Measurements from ENCODE around the gene FBXL13. TPM values are rescaled to one million over a fixed set of nuclear protein-coding genes. Genes with fewer than 3 reads are reported as not detected.
"Not testable (repeated sequence)": the region's sequence is repeated elsewhere in the genome, so short reads cannot be mapped to it uniquely, and the experiment has no call there.

FBXL13 gene
- total RNA-seq, 1 experiment from 2014 or later: 1.5 TPM

DNA sequence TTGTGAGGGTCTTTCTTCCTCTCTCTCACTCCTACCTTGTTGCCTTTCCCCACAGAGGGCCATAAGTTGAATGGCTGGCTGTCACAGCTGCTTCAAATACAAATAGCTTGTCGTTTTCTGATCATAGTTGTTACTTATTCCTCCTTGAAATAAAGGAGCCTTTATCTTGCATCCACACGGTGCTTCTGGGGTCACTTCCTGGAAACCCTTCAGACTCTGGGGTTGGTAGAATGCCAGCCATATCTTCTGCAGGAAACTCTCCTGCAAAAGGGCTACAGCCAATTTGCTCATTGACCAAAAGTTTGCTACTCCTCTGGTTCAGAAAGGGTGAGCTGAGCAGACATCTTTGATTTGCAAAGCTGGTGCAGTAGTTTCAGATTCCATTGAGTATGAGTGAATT, 255.4 kb downstream of the FBXL13 start:
- DNase-seq (ENCODE audit: low spot score): no peak

DNA sequence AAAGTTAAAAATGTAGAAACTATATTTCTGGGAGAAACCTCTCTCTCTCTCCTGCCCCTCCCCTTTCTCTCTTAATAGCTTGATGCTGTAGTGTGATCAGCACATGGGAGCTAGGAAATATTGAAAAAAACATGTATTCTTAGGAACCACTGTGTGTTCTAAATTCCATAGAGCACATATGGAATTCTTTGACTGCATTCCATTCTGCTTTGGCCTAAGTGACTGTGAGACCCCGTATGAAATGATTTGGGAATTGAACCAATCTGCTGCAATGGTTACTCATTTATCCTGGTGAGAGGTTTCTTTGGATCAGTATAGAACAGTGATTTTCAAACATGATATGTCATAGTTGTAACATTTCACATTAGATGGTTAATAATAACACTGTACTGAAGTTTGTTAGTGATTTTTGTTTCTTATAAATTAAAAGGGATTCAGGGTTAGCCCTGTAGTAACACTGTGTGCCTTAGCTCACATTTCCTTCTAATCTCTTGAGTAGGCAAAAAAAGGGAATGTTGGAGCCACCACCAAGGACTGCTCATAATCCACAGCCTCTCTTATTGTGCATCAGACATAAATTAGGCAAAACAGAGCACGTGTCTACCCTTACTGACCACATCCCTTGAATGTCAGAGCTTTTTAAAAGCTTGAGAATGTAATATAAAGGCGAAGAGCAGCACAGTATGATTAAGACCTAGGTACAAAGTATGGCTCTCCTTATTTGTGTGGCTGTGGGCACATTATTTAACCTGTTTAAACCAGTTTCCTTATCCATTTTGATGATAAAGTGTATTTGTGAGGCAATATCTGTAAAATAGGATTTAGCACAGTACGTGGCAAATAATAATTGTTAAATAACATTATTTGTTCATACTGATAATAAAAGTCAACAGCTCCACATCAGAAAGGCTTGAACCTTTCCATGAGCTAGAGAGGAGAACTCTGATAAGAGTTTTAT, 256.7 kb downstream of the FBXL13 start:
- DNase-seq (ENCODE audit: low spot score): no peak

DNA sequence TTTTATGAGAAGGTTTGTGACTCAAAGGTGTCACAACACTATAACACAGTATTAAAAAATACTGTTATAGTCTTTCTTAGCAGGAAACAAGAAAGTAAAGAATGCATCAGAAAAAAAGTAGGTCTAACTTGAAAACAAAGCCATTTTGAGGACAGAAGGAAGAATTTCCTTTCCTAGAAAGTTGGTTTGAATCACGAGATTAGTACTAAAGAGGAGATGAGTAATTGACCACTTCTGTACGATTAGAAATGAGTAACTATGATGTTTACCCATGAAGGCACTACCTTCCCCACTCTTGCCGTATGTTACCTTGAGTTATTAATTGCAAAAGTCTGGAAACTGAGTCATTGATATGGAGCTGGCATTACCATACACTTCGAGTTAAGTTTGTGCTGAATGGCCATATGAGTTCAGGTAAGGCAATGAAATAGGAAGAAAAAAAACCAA, 260.5 kb downstream of the FBXL13 start:
- DNase-seq (ENCODE audit: low spot score): peak; percentile 44

DNA sequence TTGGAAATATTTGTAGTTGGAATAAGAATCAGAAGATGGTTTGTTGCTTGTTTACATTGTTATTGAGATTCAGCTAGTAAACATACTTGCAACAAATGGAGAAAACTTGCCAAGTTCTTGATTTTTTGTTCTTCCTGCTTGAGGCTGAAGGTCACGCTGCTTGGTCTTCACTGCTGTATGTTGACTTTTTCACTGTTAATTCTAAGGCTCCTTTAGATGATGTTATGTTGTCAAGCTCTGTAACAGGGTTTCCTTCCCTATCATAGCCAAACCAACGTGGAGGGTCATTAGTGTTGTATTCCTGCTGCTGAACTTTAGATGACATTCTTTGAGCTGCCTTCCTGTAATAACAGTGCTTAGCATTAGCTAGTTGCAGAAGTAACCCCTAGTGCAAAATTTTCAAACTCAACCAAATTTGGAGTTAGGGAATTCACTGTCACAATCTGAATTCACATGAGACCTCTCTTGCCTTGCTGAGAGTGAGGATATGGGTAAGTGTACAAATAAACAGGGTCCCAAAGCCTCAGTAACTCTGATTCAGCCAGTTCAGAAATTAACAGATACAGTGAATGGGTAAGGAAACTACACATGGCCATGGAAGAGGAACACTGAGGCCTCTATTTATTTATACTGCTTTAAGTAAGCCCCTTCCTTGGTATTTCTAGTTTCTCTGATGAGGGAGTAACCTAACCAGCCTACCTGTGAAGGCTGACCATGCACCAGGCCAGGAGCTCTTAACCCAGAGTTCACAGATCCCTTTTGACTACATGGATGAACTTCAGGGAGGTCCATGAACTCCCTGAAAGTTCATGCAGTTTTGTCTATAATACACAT, 261.2 kb downstream of the FBXL13 start:
- DNase-seq (ENCODE audit: low spot score): no peak

DNA sequence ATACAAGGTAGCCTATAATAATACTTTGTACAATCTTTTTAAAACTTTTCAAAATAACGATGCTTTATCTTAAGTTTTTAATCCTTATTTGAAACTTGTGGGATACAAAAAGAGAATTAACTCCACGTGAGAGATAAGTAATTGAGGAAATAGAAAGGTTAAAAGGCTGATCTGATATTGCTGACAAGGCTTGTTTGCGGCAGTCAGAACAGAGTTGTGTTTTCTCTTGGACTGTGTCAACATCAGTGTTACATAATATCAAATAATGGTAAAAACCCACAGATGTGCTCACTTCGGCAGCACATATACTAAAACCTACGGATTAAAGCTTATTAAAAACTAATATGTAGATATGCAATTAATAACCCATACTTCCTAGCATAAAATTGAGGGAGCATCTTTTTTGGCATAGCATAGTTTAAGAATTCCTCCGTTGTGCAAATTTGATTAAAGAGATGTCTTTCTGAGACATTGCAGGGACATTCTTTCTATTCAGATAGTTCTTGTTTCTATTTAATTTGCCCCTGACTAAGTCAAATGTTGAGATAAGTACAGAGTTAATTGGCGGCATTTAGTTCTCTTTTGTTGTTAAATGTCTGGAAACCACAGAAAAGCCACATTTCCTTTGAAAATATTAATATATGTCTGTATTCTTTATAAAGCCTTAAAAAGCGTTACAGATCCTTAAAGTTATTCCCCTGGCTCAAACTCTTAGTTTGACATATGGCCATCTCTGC, 262.5 kb downstream of the FBXL13 start:
- DNase-seq (ENCODE audit: low spot score): no peak

DNA sequence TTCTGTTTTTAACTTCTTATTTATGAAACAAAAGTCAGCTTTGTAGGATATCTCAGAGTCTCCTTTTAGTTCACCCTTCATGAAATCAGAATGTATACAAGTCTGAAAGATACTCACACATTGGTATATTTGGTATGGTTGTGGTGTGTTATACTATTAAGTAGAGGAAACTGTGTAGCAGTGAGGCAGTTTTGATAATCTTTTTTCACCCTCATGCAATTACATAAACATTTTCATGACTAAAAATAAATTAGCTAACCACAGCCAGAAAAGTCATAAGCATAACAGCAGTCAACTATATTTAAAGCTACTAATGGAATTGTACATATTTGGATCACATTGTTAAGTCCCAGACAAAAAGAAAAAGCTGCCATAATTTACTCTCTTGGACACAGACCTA, 263.7 kb downstream of the FBXL13 start:
- no peak for DNase-seq (ENCODE audit: low spot score)

DNA sequence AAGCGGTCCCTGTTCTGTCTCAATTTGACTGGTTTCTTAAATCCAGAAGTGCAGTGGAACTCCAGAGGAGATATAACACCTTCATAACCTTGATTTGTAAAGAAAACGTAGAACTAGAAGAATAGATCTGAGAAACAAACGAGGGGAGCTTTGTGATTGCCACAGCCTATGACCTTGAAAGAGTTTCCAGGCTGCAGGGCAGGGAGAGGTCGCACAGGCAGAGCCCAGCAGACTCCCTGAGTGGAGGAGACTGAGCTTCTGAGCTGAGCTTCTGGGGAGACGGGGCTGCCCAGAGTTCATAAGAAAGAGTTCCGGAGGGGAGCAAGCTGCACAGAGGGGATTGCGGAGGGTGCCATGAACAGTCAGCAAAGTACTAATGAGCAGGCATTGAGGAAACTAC, 268.0 kb downstream of the FBXL13 start:
- no peak for DNase-seq (ENCODE audit: low spot score)

DNA sequence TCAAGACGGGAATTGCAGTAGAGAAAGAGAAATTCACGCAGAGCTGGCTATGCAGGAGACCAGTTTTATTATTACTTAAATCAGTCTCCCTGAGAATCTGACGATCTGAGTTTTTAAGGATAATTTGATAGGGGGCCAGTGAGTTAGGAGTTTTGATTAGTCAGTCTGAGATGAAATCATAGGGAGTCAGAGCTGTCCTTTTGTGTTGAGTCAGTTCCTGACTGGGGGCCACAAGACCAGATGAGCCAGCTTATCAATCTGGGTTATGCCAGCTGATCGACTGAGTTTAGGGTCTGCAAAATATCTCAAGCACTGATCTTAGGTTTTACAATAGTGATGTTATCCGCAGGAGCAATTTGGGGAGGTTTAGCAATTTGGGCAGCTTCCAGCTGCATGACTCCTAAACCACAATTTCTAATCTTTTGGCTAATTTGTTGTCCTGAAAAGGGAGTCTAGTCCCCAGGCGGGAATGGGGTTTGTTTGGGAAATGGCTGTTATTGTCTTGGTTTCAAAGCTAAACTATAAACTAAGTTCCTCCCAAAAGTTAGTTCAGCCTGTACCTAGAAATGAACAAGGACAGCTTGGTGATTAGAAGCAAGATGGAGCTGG, 278.5 kb downstream of the FBXL13 start:
- peak; percentile 7 for DNase-seq (ENCODE audit: low spot score)

DNA sequence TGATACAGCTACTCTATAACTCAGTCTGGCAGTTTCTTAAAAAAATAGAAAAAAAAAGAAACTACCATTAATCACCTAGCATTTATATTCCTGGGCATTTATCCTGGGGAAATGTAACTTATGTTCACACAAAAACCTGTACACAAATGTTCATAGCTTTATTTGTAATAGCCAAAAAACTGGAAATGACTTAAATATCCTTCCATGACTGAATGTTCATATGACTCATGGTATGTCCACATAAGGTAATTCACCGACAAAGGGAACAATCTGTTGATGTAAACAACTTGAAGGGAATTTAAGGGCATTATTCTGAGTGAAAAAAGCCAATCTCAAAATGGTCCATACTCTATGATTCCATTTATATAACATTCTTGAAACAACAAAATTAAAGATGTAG, 280.0 kb downstream of the FBXL13 start:
- not testable (repeated sequence) for DNase-seq (ENCODE audit: low spot score)

DNA sequence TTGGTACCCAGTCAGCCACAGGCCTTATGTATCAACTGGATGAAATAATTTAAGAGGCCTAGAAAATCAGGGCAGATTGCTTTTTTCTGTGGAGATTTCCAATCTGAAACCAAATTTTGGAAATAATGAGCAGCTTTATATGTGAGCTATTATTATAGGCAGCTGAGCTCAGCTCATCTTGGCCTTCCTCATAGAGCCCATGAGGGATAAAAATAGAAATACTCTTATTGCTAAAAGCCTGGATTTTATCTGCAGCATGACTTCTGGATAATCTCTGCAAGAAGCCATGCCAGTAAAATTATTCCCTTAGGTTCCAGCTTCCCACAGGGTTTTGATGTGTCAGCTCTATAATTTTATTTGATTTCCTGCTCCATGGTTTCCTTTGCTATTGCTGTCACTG, 282.8 kb downstream of the FBXL13 start:
- DNase-seq (ENCODE audit: low spot score): not testable (repeated sequence)

DNA sequence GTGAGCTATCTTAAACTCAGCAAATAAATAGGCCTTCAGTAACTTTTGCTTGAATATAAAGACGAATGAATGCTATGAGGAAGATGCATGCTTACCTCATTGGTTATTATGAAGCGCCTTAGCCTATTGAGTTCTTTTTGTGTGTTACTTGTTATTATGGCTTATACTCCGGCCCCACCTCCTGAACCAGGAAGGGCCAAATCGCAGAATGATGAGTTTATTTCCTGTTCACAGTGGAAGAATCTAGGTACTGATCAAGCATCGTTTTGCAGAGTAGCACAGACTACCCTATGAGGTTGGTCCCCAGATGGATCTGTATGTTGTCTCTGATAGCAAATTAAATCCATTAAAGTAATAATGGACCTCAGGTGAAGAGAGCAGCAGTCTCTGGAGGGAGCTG, 283.2 kb downstream of the FBXL13 start:
- DNase-seq (ENCODE audit: low spot score): not testable (repeated sequence)

DNA sequence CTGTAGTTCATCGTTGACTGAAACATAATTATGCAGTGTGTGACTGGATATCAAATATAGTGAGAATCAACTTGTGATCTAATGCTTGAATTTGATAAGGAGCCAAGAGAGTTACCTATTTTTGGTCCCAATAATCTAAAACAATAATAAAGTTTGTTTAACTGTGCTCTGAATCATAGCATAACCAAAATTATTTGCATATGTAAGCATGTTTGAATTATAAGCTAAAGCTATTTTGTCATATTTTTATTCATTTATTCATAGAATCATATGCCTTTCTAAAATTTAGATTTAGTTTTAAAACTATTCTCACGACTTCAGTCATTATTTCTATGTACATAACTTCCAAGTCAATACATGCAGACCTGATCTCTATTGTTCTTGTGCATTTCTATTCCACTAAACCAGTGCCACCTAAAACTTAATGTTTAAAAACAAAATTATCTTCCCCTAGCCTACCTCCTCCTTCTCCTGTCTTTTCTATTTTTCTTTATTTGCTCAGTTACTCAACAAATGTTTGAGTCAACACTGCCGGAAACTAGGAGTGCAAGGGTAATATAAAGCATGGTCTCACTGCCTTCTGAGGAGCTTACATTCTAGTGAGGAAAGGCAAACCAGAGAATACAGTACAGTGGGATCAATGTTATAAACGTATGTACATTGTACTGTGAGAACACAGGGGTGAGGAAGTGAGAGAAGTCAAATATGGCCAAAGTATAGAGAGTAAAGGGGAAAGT, 284.1 kb downstream of the FBXL13 start:
- DNase-seq (ENCODE audit: low spot score): not testable (repeated sequence)

DNA sequence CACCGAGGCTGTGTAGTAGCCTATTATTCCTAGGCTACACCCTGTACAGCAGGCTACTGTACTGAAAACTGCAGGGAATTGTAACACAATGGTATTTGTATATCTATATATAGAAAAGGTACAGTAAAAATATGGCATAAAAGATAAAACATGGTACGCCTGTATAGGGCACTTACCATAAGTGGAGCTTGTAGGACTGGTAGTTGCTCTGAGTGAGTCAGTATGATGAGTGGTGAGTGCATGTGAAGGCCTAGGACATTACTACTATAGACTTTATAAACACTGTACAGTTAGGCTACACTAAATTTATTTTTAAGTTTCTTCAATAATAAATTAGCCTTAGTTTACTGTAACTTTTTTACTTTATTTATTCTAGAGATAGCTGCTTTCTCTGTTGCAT, 285.8 kb downstream of the FBXL13 start:
- DNase-seq (ENCODE audit: low spot score): not testable (repeated sequence)

DNA sequence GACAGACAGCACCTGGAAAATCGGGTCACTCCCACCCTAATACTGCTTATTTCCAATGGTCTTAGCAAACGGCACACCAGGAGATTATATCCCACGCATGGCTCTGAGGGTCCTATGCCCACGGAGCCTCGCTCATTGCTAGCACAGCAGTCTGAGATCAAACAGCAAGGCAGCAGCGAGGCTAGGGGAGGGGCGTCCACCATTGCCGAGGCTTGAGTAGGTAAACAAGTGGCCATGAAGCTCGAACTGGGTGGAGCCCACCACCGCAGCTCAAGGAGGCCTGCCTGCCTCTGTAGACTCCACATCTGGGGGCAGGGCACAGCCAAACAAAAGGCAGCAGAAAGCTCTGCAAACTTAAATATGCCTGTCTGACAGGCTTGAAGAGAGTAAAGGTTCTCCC, 293.7 kb downstream of the FBXL13 start:
- not testable (repeated sequence) for DNase-seq (ENCODE audit: low spot score)

DNA sequence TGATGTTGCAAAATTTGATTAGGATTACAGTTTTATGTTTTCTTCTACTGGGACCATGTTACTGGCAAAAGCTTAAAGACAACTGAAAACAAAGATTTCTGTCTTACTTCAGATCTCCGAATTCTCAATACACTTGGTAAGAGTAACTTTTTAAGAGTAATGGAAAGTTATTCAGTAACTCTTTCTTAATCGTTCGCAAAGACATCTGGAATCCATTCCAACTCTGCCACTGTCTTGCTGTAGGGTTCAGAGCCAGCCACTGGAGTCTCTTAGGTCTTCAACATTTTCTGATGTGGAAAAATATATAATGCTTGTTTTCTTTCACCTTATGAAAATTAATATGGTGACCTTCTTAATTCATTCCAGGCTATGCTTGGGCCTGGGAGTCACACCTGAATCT, 295.9 kb downstream of the FBXL13 start:
- DNase-seq (ENCODE audit: low spot score): not testable (repeated sequence)

DNA sequence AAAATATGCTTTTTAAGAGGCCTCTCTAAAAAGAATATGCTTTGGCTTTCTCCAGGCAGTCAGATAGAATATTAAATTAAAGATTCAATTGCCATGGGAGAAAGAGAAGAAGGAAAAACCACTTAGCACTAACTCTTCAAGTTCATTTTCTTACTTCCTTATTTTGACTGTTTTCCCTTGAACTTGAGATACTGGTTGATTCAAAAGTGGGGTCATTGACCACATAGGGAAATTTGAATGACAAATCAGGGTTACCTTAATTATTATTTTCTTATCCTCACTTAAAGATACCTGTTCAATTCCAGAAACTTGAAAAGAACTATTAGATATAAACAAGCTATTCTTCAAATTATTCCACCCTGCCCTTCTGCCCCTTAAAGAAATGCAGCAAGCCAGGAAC, 298.4 kb downstream of the FBXL13 start:
- DNase-seq (ENCODE audit: low spot score): not testable (repeated sequence)

DNA sequence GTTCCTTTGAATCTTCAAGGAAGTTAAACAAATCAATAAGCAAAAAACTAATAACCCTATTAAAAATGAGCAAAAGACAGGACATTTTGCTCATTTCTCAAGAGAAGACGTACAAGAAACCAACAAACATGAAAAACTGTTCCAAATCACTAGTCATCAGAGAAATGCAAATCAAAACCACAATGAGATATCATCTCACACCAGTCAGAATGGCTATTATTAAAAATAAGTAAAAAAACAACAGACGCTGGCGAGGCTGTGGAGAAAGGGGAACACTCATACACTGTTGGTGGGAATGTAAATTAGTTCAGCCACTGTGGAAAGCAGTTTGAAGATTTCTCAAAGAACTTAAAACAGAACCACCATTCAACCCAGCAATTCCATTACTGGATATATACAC, 304.1 kb downstream of the FBXL13 start:
- DNase-seq (ENCODE audit: low spot score): not testable (repeated sequence)

DNA sequence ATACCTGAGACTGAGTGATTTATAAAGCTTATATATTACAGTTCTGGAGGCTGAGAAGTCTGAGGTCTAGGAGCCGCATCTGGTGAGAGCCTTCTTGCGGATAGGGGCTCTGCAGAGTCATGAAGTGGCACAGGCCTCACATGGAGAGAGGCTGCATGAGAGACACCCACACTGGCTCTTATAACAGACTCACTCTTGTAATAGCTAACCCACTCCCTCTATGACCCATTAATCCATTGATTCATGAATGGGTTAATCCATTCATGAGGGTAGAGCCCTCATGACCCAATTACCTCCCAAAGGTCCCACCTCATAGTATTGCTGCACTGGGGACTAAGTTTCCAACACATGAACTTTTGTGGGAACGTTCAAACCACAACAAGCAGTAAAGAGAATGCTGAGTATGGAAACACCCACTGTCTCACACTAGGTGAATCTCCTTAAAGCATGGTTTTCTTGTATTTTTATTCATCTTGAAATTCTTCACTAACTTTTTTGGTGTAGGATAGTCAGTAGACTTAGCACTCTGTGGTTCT, 304.9 kb downstream of the FBXL13 start:
- not testable (repeated sequence) for DNase-seq (ENCODE audit: low spot score)

DNA sequence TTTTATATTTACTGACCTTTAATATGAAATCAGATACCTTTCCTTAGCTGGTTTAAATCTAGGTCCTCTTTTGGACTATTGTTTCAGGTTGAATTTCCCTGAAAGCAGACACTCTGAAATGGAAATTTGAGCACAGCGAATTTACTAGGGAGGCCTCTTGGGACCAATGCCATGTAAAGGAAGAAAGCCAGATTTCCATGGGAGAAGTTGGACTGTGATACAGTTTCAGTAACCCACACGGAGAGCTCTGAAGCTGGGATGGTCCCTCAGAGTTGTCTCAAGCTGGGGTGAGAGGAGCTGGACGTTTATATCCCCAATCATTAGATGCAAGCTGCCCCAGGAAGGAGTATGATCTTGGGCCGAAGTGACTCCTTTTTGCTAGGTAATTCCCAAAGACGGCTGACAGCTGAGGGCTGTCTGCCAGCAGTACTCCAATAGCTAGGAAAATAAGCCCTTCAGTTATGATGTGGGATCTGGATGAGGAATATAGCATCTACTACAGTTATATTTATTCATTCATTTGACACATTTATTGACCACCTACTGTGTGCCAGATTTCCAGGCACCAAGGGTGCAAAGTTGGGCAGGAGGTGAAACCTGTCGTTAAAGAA, 311.2 kb downstream of the FBXL13 start:
- DNase-seq (ENCODE audit: low spot score): not testable (repeated sequence)

Measured in A172 (cell line).